Mesodermal cell (in vitro differentiated cells): ENCODE measurements around the gene GALNT17.
"Not testable (repeated sequence)": the region's sequence is repeated elsewhere in the genome, so short reads cannot be mapped to it uniquely, and the experiment has no call there.

ENCODE experiments used
- H3K27ac ChIP-seq: 2 replicates; pipeline ENCODE4 v1.7.0; 2013; ENCODE audit warnings: mild to moderate bottlenecking, low read depth, low read length, moderate library complexity; ENCODE audit not compliant: severe bottlenecking
- H3K36me3 ChIP-seq: 2 replicates; pipeline ENCODE4 v1.7.1; 2013; ENCODE audit warnings: mild to moderate bottlenecking, low read length, moderate library complexity; ENCODE audit not compliant: control insufficient read depth, insufficient read depth
- H3K4me1 ChIP-seq: one replicate; pipeline ENCODE4 v1.7.1; 2013; ENCODE audit warnings: mild to moderate bottlenecking, low read length; ENCODE audit not compliant: insufficient read depth, control insufficient read depth, poor library complexity, severe bottlenecking
- H3K4me3 ChIP-seq: 2 replicates; pipeline ENCODE4 v1.7.0; 2013; ENCODE audit warnings: low read length, control low read depth, mild to moderate bottlenecking; ENCODE audit not compliant: insufficient read depth, poor library complexity, severe bottlenecking; ENCODE audit errors: extremely low read depth
- H3K9me3 ChIP-seq: 2 replicates; pipeline ENCODE4 v1.7.1; 2013; ENCODE audit warnings: mild to moderate bottlenecking, low read length, moderate library complexity; ENCODE audit not compliant: control insufficient read depth
- WGBS, 2 experiments: methylation state at CpG; one replicate each; pipeline ENCODE4 v1.1.5; 2013; ENCODE audit warnings: missing lambda C conversion rate in 2 of 2; ENCODE audit not compliant: insufficient coverage in 2 of 2; 5-methylcytosine and 5-hydroxymethylcytosine counted together

Gene GALNT17

GRCh38 chr7:71584256-71584655, 452.3 kb downstream of the GALNT17 start:
- no peaks in the 10 kb centered on the region for H3K4me1 ChIP-seq
- H3K9me3 ChIP-seq, result peaks cover 4% of the 10 kb centered on the region
- H3K4me3 ChIP-seq, result no peak overlapping the region
- H3K27ac ChIP-seq, result no peak overlapping the region
- no peaks in the 10 kb centered on the region for H3K36me3 ChIP-seq
- WGBS, 2 experiments, result 75 to 93% methylated on average over 3 of the region's 3 CpGs

- no peaks in the 10 kb centered on the region for H3K36me3 ChIP-seq
- H3K4me3 ChIP-seq, result no peak overlapping the region
- no peak overlapping the region for H3K27ac ChIP-seq
- peaks cover 4% of the 10 kb centered on the region for H3K9me3 ChIP-seq
- WGBS, 2 experiments, result 90 to 94% methylated on average over 7 of the region's 7 CpGs
- no peaks in the 10 kb centered on the region for H3K4me1 ChIP-seq
These were observed 459.9 kb downstream of the GALNT17 start for GRCh38 chr7:71591876-71592275.

GRCh38 chr7:71592388-71592787, 460.4 kb downstream of the GALNT17 start:
- H3K36me3 ChIP-seq, H3K27ac ChIP-seq, H3K4me1 ChIP-seq, H3K4me3 ChIP-seq, H3K9me3 ChIP-seq: not testable (repeated sequence)
- 67 to 100% methylated on average over 1 of the region's 4 CpGs for WGBS, 2 experiments

- H3K27ac ChIP-seq, result no peak overlapping the region
- H3K4me1 ChIP-seq, result no peaks in the 10 kb centered on the region
- H3K4me3 ChIP-seq, result no peak overlapping the region
- no peaks in the 10 kb centered on the region for H3K9me3 ChIP-seq
- H3K36me3 ChIP-seq, result no peaks in the 10 kb centered on the region
These were observed 462.8 kb downstream of the GALNT17 start for GRCh38 chr7:71594736-71595135.

- Histone ChIP-seq H3K27ac (no peak overlapping the region), H3K4me1 (no peaks in the 10 kb centered on the region), H3K4me3 (no peak overlapping the region), H3K36me3 (no peaks in the 10 kb centered on the region), H3K9me3 (no peaks in the 10 kb centered on the region)
- WGBS, 2 experiments, result no CpG with 5 or more reads among the region's 3 CpGs
These were observed 463.2 kb downstream of the GALNT17 start for GRCh38 chr7:71595176-71595575.

GRCh38 chr7:71598553-71598952, 466.6 kb downstream of the GALNT17 start:
- H3K4me3 ChIP-seq, result no peak overlapping the region
- no peak overlapping the region for H3K27ac ChIP-seq
- H3K4me1 ChIP-seq, result no peaks in the 10 kb centered on the region
- 96 to 100% methylated on average over 5 to 6 of the region's 6 CpGs for WGBS, 2 experiments
- no peaks in the 10 kb centered on the region for H3K36me3 ChIP-seq
- no peaks in the 10 kb centered on the region for H3K9me3 ChIP-seq

- Histone ChIP-seq H3K27ac (no peak overlapping the region), H3K9me3 (no peaks in the 10 kb centered on the region), H3K36me3 (no peaks in the 10 kb centered on the region), H3K4me3 (no peak overlapping the region), H3K4me1 (no peaks in the 10 kb centered on the region)
- WGBS, 2 experiments, result 60 to 100% methylated on average over 3 to 4 of the region's 6 CpGs
These were observed 469.9 kb downstream of the GALNT17 start for GRCh38 chr7:71601851-71602250.

GRCh38 chr7:71604818-71605414, 473.0 kb downstream of the GALNT17 start:
- Histone ChIP-seq H3K4me3 (no peak overlapping the region), H3K36me3 (no peaks in the 10 kb centered on the region)
- WGBS, 2 experiments, result 88 to 100% methylated on average over 5 of the region's 9 CpGs

GRCh38 chr7:71611986-71612385, 480.0 kb downstream of the GALNT17 start:
- no CpG with 5 or more reads among the region's 2 CpGs for WGBS, 2 experiments
- no peak overlapping the region for H3K27ac ChIP-seq

More at GRCh38 chr7:71604818-71605414, 473.0 kb downstream of the GALNT17 start:
- H3K27ac ChIP-seq, result no peak overlapping the region
- H3K9me3 ChIP-seq, result peaks cover 6% of the 10 kb centered on the region
- H3K4me1 ChIP-seq, result no peaks in the 10 kb centered on the region

GRCh38 chr7:71612911-71613310, 481.0 kb downstream of the GALNT17 start:
- WGBS, 2 experiments, result 76% methylated on average over 5 to 6 of the region's 6 CpGs
- H3K4me3 ChIP-seq, result no peak overlapping the region
- no peaks in the 10 kb centered on the region for H3K36me3 ChIP-seq
- H3K4me1 ChIP-seq, result peaks cover 14% of the 10 kb centered on the region
- peak overlapping the region; percentile 53 for H3K27ac ChIP-seq
- peaks cover 4% of the 10 kb centered on the region for H3K9me3 ChIP-seq

More at GRCh38 chr7:71611986-71612385, 480.0 kb downstream of the GALNT17 start:
- H3K9me3 ChIP-seq, result peaks cover 6% of the 10 kb centered on the region
- H3K36me3 ChIP-seq, result no peaks in the 10 kb centered on the region
- H3K4me3 ChIP-seq, result no peak overlapping the region
- peaks cover 14% of the 10 kb centered on the region for H3K4me1 ChIP-seq

- H3K4me3 ChIP-seq, result no peak overlapping the region
- no peaks in the 10 kb centered on the region for H3K36me3 ChIP-seq
- peaks cover under 1% of the 10 kb centered on the region for H3K9me3 ChIP-seq
- 29 to 36% methylated on average over 2 to 3 of the region's 3 CpGs for WGBS, 2 experiments
- H3K27ac ChIP-seq, result peak overlapping the region; percentile 53
- peaks cover 14% of the 10 kb centered on the region for H3K4me1 ChIP-seq
These were observed 481.4 kb downstream of the GALNT17 start for GRCh38 chr7:71613313-71613712.
